Measurements from ENCODE around the gene ODAD4.
"Not testable (repeated sequence)": the region's sequence is repeated elsewhere in the genome, so short reads cannot be mapped to it uniquely, and the experiment has no call there.

ODAD4 gene

DNA sequence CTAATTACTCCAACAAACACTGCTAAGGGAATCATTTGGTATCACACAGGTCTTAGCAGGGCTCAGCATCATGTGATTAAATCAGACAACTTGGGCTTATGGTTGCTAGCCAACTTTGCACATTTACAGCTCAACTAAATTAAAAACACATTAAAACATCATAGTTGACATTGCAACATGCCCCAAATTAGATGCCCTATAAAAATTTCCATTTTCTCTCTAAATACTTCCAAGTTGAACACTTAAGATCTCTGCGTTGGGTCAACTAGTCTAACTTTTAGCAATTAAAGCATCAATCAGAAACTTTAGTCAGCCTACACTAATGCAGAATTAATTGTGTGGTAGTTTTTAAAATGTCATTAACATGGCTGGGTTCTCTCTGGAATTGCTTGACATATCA lies 74.7 kb downstream of the ODAD4 start:
- FAIRE-seq: no peak

DNA sequence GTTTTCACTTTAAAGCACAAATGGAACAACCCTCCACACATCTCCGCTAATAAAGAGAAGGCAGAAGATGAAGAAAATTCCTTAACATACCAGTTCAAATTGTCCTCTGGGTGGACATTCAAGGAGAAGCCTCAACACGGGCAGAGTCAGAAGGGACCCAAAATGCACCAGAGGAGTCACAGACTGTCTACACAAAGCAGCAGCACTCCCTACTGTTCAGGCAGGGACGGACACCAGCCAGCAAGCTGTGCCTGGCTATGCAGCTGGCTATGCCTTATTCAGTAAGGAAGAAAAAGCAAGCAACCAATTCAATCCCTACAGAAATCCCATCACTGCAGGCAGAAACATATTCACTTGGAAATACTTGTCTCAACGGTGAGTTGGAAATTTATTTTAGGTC lies 78.8 kb downstream of the ODAD4 start:
- FAIRE-seq: no peak

DNA sequence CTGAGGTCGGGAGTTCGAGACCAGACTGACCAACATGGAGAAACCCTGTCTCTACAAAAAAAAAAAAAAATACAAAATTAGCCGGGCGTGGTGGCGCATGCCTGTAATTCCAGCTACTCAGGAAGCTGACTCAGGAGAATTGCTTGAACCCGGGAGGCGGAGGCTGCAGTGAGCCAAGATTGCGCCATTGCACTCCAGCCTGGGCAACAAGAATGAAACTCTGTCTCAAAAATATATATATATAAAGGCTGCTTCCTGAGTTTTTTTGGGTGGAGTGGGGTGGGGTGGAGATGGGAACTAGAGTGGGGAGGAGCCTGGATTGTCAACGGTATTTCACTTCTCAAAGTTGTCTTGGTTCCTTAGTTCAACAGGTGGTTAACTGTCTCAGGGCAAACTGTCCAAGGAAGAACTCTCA lies 79.9 kb downstream of the ODAD4 start:
- not testable (repeated sequence) for FAIRE-seq

DNA sequence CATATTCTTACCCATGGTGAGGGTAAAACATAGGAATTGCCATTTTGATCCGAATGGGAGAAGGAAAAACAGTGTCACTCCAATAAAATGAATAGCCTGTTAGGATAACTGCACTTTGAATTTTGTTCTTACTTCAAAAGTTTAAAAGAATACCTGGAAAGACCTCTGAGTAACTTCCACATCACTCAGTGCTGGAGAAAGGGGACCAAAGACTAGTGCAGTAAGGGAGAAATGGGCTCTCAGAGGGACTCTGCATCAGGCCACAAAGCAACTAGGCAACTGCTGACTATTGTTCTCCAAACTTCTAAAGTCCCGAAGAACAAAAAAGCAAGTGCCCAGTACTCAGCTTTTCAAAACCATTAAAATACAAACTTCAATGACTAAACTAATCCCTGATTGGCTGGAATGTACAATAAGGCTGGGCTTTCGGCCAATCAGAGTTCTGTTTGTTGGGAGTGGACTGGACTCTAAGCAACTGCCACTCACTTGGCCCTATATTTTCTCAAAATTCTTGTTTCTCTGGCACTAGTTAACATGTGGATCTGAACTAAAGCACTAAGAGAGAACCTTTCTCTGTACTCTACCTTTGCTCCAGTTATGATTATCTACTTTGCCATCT lies 80.6 kb downstream of the ODAD4 start:
- no peak for FAIRE-seq

DNA sequence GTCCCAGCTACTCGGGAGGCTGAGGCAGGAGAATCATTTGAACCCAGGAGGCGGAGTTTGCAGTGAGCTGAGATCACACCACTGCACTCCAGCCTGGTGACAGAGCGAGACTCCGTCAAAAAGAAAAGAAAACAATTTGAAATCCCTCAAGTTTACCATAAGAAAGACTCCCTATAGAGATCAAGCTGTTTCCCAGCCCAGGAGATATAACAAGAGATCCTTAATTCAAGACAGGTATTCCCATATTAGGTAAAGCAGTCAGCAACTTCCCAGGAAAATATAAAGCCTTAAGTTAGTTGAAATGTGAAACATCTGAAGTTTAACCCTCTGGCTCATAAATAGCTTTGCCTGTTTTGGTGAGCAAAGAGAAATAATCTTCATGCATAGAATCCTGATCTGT lies 81.9 kb downstream of the ODAD4 start:
- not testable (repeated sequence) for FAIRE-seq

DNA sequence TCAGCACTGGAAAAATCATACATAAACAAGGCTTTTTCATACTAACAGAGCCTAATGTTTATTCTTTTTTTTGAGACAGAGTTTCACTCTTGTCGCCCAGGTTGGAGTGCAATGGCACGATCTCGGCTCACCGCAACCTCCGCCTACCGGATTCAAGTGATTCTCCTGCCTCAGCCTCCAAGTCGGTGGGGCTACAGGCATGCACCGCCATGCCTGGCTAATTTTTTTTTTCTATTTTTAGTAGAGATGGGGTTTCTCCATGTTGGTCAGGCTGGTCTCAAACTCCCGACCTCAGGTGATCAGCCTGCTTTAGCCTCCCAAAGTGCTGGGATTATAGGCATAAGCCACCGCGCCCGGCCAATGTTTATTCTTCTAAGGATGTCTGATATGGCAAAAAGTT lies 83.3 kb downstream of the ODAD4 start:
- not testable (repeated sequence) for FAIRE-seq
